Upper lobe of right lung (tissue), 1 donor: ENCODE results near the gene ADPRHL1. TPM values are rescaled to one million over a fixed set of nuclear protein-coding genes. Genes with fewer than 3 reads are reported as not detected.

ENCODE experiments used
- ATAC-seq: fragments of 200-7000 bp; cut with Tn5 transposase; one replicate; pipeline ENCODE4 v1.9.1; 2020; ENCODE audit warnings: mild to moderate bottlenecking, moderate library complexity
- DNase-seq: peaks from one replicate; pipeline ENCODE4 v3.0.0-alpha.2; 2020
- H3K27ac ChIP-seq: fragments of 200-600 bp; one replicate; pipeline ENCODE4 v1.8.0; 2022
- H3K27me3 ChIP-seq: fragments of 200-600 bp; one replicate; pipeline ENCODE4 v1.8.0; 2022; ENCODE audit warnings: mild to moderate bottlenecking
- H3K36me3 ChIP-seq: fragments of 200-600 bp; one replicate; pipeline ENCODE4 v1.8.0; 2022
- H3K4me1 ChIP-seq: fragments of 200-600 bp; one replicate; pipeline ENCODE4 v1.8.0; 2022
- H3K4me3 ChIP-seq: fragments of 200-600 bp; one replicate; pipeline ENCODE4 v1.8.0; 2022; ENCODE audit warnings: mild to moderate bottlenecking
- H3K9me3 ChIP-seq: fragments of 200-600 bp; one replicate; pipeline ENCODE4 v1.8.0; 2022
- CTCF ChIP-seq: fragments of 200-600 bp; IDR thresholded peaks from one replicate; pipeline ENCODE4 v1.8.0; 2022; ENCODE audit warnings: antibody characterized with exemption
- intact Hi-C: fragments of 100-400 bp; cut with DNase I; formaldehyde crosslinking; loops from one replicate; pipeline ENCODE4 v1.11.0; 2022
- total RNA-seq: library from RNA; stranded (reverse); fragmentation: NEBNext Ultra II Directional; extraction: Animal tissue kit (Norgen Biotek cat#: 25700); gene quantifications from one replicate; pipeline ENCODE4 v1.2.1, GENCODE V29; 2021
- donor health status: DM: no; HTN: yes; CAD: no; lungs with severe emphysema.

ADPRHL1 gene
- total RNA-seq, 1 donor from 2014 or later, result 1.9 TPM

- no peak for TF ChIP-seq CTCF
- peaks cover 21% of the 10 kb centered on the region for H3K27me3 ChIP-seq
- ATAC-seq (no peak), DNase-seq (peak; percentile 47)
- H3K4me1 ChIP-seq, result no peaks in the 10 kb centered on the region
- intact Hi-C loops, result no loop called here
- H3K4me3 ChIP-seq, result no peak overlapping the region
- H3K9me3 ChIP-seq, result no peaks in the 10 kb centered on the region
- no peaks in the 10 kb centered on the region for H3K36me3 ChIP-seq
- no peak overlapping the region for H3K27ac ChIP-seq
Measured at GRCh38 chr13:113402471-113403254, 50.6 kb downstream of the ADPRHL1 start.

DNA sequence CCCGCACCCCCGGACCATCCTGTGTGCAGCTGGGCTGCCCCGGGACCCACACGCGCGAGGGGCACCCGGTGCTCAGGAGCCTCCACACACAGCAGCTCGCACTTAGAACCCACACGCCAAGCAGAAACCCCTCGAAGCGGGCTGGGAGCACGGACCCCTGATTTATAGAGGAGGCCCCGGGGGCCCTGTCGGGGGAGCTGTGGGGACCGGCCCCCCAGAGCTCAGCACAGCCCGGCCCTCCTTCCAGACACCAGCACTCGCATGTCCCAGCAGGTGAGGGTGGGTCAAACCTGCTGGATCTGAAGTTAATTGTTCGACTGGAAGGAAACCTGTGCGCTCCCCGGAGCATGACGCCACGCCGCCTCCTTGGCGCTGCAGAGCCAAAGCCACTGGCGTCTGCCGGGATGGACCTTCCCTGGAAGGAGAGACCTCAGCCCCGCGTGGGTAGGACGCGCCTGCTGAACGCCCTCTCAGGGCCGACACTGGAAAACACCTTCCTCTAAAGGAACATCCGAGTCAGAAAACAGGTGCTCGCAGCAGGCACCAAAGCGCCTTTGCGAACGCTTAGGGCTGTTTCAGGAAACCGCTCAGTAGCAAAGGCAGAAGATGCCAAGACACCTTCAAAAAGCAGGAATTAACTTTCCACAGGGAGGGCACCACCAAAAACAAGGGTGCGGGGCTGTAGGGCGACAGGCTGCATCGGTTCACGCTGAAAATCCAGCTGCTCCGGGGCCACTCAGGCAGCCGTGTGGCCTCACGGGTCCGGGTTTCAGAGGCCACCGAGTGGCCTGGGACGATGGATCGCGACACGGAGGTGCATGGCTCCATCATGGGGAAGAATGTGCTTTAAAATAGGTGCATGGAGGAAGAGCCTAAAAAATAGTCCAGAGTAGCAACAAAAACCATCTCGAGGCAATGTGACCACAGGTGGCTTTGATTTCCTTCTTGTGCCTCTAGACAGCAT, 51.6 kb downstream of the ADPRHL1 start:
- intact Hi-C loops, result no loop called here
- no peaks in the 10 kb centered on the region for H3K9me3 ChIP-seq
- no peak overlapping the region for H3K27ac ChIP-seq
- H3K36me3 ChIP-seq, result no peaks in the 10 kb centered on the region
- no peak for TF ChIP-seq CTCF
- DNase-seq, result peak; percentile 53
- H3K27me3 ChIP-seq, result peaks cover 12% of the 10 kb centered on the region
- no peak for ATAC-seq
- no peak overlapping the region for H3K4me3 ChIP-seq
- no peaks in the 10 kb centered on the region for H3K4me1 ChIP-seq

- no peak overlapping the region for H3K4me3 ChIP-seq
- no peaks in the 10 kb centered on the region for H3K36me3 ChIP-seq
- ATAC-seq (peak; percentile 58), DNase-seq (peak; percentile 66)
- H3K27ac ChIP-seq, result no peak overlapping the region
- intact Hi-C loops, result no loop called here
- TF ChIP-seq CTCF, result no peak
- H3K9me3 ChIP-seq, result no peaks in the 10 kb centered on the region
- peaks cover 3% of the 10 kb centered on the region for H3K27me3 ChIP-seq
- no peaks in the 10 kb centered on the region for H3K4me1 ChIP-seq
Measured at GRCh38 chr13:113400621-113401451, 52.5 kb downstream of the ADPRHL1 start.

- intact Hi-C loops, result no loop called here
- TF ChIP-seq CTCF, result no peak
- no peaks in the 10 kb centered on the region for H3K36me3 ChIP-seq
- DNase-seq (peak; percentile 59), ATAC-seq (no peak)
- no peaks in the 10 kb centered on the region for H3K9me3 ChIP-seq
- no peaks in the 10 kb centered on the region for H3K27me3 ChIP-seq
- no peaks in the 10 kb centered on the region for H3K4me1 ChIP-seq
- H3K27ac ChIP-seq, result no peak overlapping the region
- no peak overlapping the region for H3K4me3 ChIP-seq
Measured at GRCh38 chr13:113399755-113400149, 53.5 kb downstream of the ADPRHL1 start.
